Osteoblast (primary cell): ENCODE data around the gene PLXNA2. TPM values are rescaled to one million over a fixed set of nuclear protein-coding genes. Genes with fewer than 3 reads are reported as not detected.
A peak's percentile ranks its signal among the peaks of the same experiment; 100 is the strongest.

Source experiments
- DNase-seq: peaks from one replicate; pipeline ENCODE4 v3.0.0; 2011; ENCODE audit warnings: low spot score, mixed read lengths; ENCODE audit not compliant: insufficient read length; ENCODE audit errors: missing footprints
- H2AFZ ChIP-seq: 2 replicates; pipeline ENCODE4 v1.6.0; 2011; ENCODE audit warnings: mild to moderate bottlenecking, low read length
- H3K27ac ChIP-seq: 2 replicates; pipeline ENCODE4 v1.5.1; 2011; ENCODE audit warnings: mild to moderate bottlenecking, low read depth, low read length, moderate library complexity
- H3K27me3 ChIP-seq: 2 replicates; pipeline ENCODE4 v1.6.0; 2012; ENCODE audit warnings: mild to moderate bottlenecking, control low read depth, inconsistent platforms, low read length, moderate library complexity; ENCODE audit not compliant: insufficient read depth
- H3K36me3 ChIP-seq: 2 replicates; pipeline ENCODE4 v1.5.1; 2011; ENCODE audit warnings: mild to moderate bottlenecking, low read length, control low read depth, moderate library complexity; ENCODE audit not compliant: insufficient read depth
- H3K4me1 ChIP-seq: 2 replicates; pipeline ENCODE4 v1.5.1; 2011; ENCODE audit warnings: mild to moderate bottlenecking, low read length, control low read depth, moderate library complexity; ENCODE audit not compliant: insufficient read depth
- H3K4me2 ChIP-seq: 2 replicates; pipeline ENCODE4 v1.6.0; 2011; ENCODE audit warnings: mild to moderate bottlenecking, low read length; ENCODE audit not compliant: insufficient read depth
- H3K4me3 ChIP-seq: fragments of 200-600 bp; sonication (generic); 3 replicates; pipeline ENCODE4 v1.5.1; 2012; ENCODE audit warnings: mild to moderate bottlenecking, low read length, inconsistent platforms; ENCODE audit not compliant: insufficient read depth
- H3K79me2 ChIP-seq: 2 replicates; pipeline ENCODE4 v1.6.0; 2012; ENCODE audit warnings: mild to moderate bottlenecking, low read length, control low read depth, inconsistent platforms; ENCODE audit not compliant: insufficient read depth
- H3K9me3 ChIP-seq: 2 replicates; pipeline ENCODE4 v1.5.1; 2011; ENCODE audit warnings: low read depth, low read length, control low read depth
- H4K20me1 ChIP-seq: 2 replicates; pipeline ENCODE4 v1.6.0; 2012; ENCODE audit warnings: mild to moderate bottlenecking, low read length, control low read depth; ENCODE audit not compliant: insufficient read depth
- CTCF ChIP-seq: IDR thresholded peaks from 2 replicates; pipeline ENCODE4 v1.5.1; 2011; ENCODE audit warnings: mild to moderate bottlenecking, low read depth, low read length, moderate library complexity; ENCODE audit errors: extremely low read depth
- total RNA-seq: library from RNA; depleted of rRNA; stranded (reverse); fragments of >200 nt; gene quantifications from 2 replicates; pipeline ENCODE4 v1.2.3, GENCODE V29; 2012

The PLXNA2 gene
- total RNA-seq, 1 donor, result 3.3 TPM

GRCh38 chr1:208227366-208227765 lies 16.8 kb downstream of the PLXNA2 start:
- no peak overlapping the region for H3K27ac ChIP-seq
- no peak for TF ChIP-seq CTCF
- no peaks in the 10 kb centered on the region for H4K20me1 ChIP-seq
- peaks cover 34% of the 10 kb centered on the region for H3K4me1 ChIP-seq
- no peak overlapping the region for H2AFZ ChIP-seq
- H3K79me2 ChIP-seq, result peaks cover 2% of the 10 kb centered on the region
- no peak overlapping the region for H3K4me3 ChIP-seq
- H3K9me3 ChIP-seq, result no peaks in the 10 kb centered on the region
- no peaks in the 10 kb centered on the region for H3K36me3 ChIP-seq
- no peak overlapping the region for H3K4me2 ChIP-seq
- no peaks in the 10 kb centered on the region for H3K27me3 ChIP-seq
- no peak for DNase-seq

DNA sequence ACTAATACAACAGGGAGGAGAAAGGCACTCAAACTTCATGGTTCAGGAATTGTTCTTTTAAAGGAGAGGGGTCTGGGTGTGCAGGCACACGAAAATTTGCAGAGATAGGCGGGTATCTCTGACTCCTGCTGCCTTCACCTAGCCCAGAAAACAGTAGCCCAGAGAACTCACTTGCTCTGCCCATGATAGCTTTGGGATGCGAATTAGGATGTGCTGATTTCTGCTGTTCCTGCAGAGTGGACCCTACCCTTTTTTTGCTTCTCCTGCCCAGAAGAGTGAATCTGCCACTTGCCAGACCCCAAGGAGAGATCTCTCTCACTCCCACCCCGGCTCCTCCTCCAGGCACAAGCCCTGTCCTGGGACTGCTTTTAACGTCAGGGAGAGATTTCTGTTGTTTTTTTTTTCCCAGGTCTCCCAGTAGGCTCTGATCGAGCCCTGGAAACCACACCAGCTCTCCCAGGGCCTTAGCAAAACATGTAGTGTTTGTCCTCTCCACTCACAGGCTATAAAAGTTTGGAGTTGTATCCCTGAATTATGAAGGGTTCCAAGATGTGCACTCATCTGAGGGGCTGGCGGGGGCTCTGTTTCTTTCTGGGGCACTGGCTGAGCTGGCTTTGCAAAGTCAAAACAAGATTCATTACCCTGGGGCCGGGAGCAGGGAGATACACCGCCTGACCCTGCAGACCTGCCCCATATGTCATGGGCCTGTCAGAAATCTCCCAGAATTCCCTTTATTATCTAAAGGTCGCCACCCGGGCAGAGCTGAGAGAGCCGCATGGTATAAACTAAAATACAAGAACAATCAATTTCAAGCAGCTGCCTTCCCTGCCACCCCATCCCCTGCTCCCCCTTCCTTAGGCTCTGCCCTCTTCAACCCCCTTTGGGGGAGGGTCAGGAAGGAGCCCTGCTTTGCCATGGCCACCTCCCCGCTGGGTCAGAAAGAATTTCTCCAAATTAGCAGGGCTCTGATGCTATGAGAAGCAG lies 17.9 kb downstream of the PLXNA2 start:
- Histone ChIP-seq H3K9me3 (no peaks in the 10 kb centered on the region), H3K4me3 (no peak overlapping the region), H3K4me2 (peak overlapping the region; percentile 42), H3K27ac (no peak overlapping the region), H3K36me3 (no peaks in the 10 kb centered on the region), H3K27me3 (no peaks in the 10 kb centered on the region), H3K4me1 (peaks cover 33% of the 10 kb centered on the region), H4K20me1 (no peaks in the 10 kb centered on the region), H3K79me2 (peaks cover 2% of the 10 kb centered on the region), H2AFZ (peak overlapping the region; percentile 24)
- no peak for DNase-seq
- TF ChIP-seq CTCF, result no peak

DNA sequence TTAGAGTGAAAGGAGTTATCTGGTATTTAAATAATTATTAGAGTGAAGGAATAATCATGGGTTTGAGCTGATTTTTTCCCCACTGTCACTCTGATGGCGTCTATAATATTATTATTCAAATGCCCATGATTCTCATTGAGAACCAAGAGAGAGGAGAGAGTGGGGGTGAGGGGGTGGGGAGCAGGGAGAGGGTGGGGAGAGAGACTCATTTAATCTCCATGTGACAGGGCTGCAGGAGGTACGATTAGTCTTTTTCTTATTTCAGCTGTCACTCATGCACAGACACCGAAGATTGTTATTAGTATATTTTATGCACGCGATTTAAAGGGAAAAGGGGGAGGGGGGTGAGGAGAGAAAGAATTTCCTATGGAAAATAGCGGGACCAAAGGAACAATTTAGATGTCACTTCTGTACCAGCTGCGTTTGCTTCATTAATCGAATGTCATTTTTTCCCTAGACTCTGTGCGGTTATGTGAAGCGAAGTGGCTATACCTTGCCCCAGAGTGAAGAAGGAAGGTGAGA lies 19.9 kb downstream of the PLXNA2 start:
- Histone ChIP-seq H4K20me1 (no peaks in the 10 kb centered on the region), H3K4me3 (no peak overlapping the region), H3K4me1 (peaks cover 50% of the 10 kb centered on the region), H3K36me3 (no peaks in the 10 kb centered on the region), H3K4me2 (no peak overlapping the region), H2AFZ (no peak overlapping the region), H3K27me3 (no peaks in the 10 kb centered on the region), H3K79me2 (peaks cover 7% of the 10 kb centered on the region), H3K9me3 (no peaks in the 10 kb centered on the region), H3K27ac (no peak overlapping the region)
- no peak for TF ChIP-seq CTCF
- no peak for DNase-seq

DNA sequence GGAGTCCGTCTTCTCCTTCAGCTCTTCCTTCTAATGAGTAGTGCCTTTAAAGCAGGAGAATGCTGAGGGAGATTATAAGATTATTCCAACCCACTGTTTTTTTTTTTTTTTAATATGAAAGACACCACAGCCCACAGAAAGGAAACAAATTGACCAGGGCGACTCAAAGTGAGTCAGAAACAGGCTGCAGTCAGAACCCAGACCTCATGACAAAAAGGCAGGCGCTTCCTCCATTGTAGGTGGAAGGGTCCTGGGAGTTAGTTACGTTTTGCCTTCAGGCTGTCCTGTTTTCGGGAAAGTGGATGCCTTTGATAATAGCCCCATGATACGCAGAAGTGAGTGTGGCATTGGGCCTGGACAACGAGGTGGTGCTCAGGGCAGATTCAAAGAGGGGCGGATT lies 21.0 kb downstream of the PLXNA2 start:
- no peak overlapping the region for H3K4me3 ChIP-seq
- peaks cover 50% of the 10 kb centered on the region for H3K4me1 ChIP-seq
- H3K4me2 ChIP-seq, result peak overlapping the region; percentile 16
- H3K27ac ChIP-seq, result no peak overlapping the region
- no peaks in the 10 kb centered on the region for H4K20me1 ChIP-seq
- peak overlapping the region; percentile 5 for H2AFZ ChIP-seq
- no peaks in the 10 kb centered on the region for H3K9me3 ChIP-seq
- peak; percentile 83 for DNase-seq
- TF ChIP-seq CTCF, result no peak
- H3K27me3 ChIP-seq, result no peaks in the 10 kb centered on the region
- H3K79me2 ChIP-seq, result peaks cover 7% of the 10 kb centered on the region
- no peaks in the 10 kb centered on the region for H3K36me3 ChIP-seq
